ENCODE data around the gene HILPDA.

HILPDA gene

GRCh38 chr7:128455543-128456254 lies at the start of gene HILPDA:
Gene HILPDA, plus strand, starts transcription at chr7:128455878. Its CDS starts 1,391 bp downstream, at chr7:128457269.
- TF ChIP-seq CTCF (IDR thresholded peaks at IDR 0.05): no peak
- Mint-ChIP-seq H3K27ac (peak within 1 kb of the TSS; percentile 97), H3K27me3 (ENCODE audit: low read depth, poor library complexity) (no peaks in the 10 kb centered on the region), H3K9me3 (no peaks in the 10 kb centered on the region), H3K4me1 (peaks cover 70% of the 10 kb centered on the region), H3K36me3 (ENCODE audit: low read depth) (peaks cover 29% of the 10 kb centered on the region), H3K4me3 (peak within 1 kb of the TSS; percentile 98)
- DNase-seq: peak; percentile 86

GRCh38 chr7:128406314-128407232 lies 49.1 kb upstream of the HILPDA start:
- Mint-ChIP-seq H3K27me3 (ENCODE audit: low read depth, poor library complexity) (peaks cover 49% of the 10 kb centered on the region), H3K27ac (no peak overlapping the region), H3K4me1 (peaks cover 45% of the 10 kb centered on the region), H3K9me3 (no peaks in the 10 kb centered on the region), H3K4me3 (peak overlapping the region; percentile 73), H3K36me3 (ENCODE audit: low read depth) (peaks cover 5% of the 10 kb centered on the region)
- no peak for TF ChIP-seq CTCF (IDR thresholded peaks at IDR 0.05)
- no peak for DNase-seq

GRCh38 chr7:128407233-128407589 lies 48.5 kb upstream of the HILPDA start:
- H3K9me3 Mint-ChIP-seq: peaks cover 3% of the 10 kb centered on the region
- TF ChIP-seq CTCF (IDR thresholded peaks at IDR 0.05): no peak
- H3K4me3 Mint-ChIP-seq: no peak overlapping the region
- H3K36me3 Mint-ChIP-seq (ENCODE audit: low read depth): peaks cover 5% of the 10 kb centered on the region
- H3K4me1 Mint-ChIP-seq: peaks cover 45% of the 10 kb centered on the region
- H3K27me3 Mint-ChIP-seq (ENCODE audit: low read depth, poor library complexity): peaks cover 55% of the 10 kb centered on the region
- no peak overlapping the region for H3K27ac Mint-ChIP-seq
- DNase-seq: no peak

- Mint-ChIP-seq H3K4me1 (peaks cover 45% of the 10 kb centered on the region), H3K27ac (no peak overlapping the region), H3K4me3 (peak overlapping the region; percentile 49), H3K36me3 (ENCODE audit: low read depth) (peaks cover 5% of the 10 kb centered on the region), H3K9me3 (peaks cover 6% of the 10 kb centered on the region), H3K27me3 (ENCODE audit: low read depth, poor library complexity) (peaks cover 62% of the 10 kb centered on the region)
- no peak for DNase-seq
- no peak for TF ChIP-seq CTCF (IDR thresholded peaks at IDR 0.05)
Observed at GRCh38 chr7:128407751-128408708, 47.6 kb upstream of the HILPDA start.

- TF ChIP-seq CTCF (IDR thresholded peaks at IDR 0.05): no peak
- peaks cover 70% of the 10 kb centered on the region for H3K27me3 Mint-ChIP-seq (ENCODE audit: low read depth, poor library complexity)
- no peak overlapping the region for H3K27ac Mint-ChIP-seq
- no peak for DNase-seq
- H3K9me3 Mint-ChIP-seq: peaks cover 15% of the 10 kb centered on the region
- peak overlapping the region; percentile 84 for H3K4me3 Mint-ChIP-seq
- H3K36me3 Mint-ChIP-seq (ENCODE audit: low read depth): no peaks in the 10 kb centered on the region
- peaks cover 38% of the 10 kb centered on the region for H3K4me1 Mint-ChIP-seq
Observed at GRCh38 chr7:128408709-128409595, 46.7 kb upstream of the HILPDA start.

All from nephron progenitor cell (in vitro differentiated cells).